Measurements from ENCODE around the gene ANKHD1. TPM values are rescaled to one million over a fixed set of nuclear protein-coding genes. Genes with fewer than 3 reads are reported as not detected.
A peak's percentile ranks its signal among the peaks of the same experiment; 100 is the strongest.

The ANKHD1 gene
- total RNA-seq, 1 experiment from 2014 or later = 130 TPM

- ChIA-PET POLR2A (no interaction called here), CTCF (no interaction called here)
- Histone ChIP-seq H3K4me3 (ENCODE audit: low read depth, low read length) (no peak overlapping the region), H3K9me3 (no peaks in the 10 kb centered on the region), H3K36me3 (ENCODE audit: control insufficient read depth, insufficient read depth, low read length) (no peaks in the 10 kb centered on the region), H3K27me3 (replicated peaks; ENCODE audit: control insufficient read depth, insufficient read depth, low read length) (no peaks in the 10 kb centered on the region), H3K4me1 (no peaks in the 10 kb centered on the region; the same call in 1 of the 2 replicates)
- H3K9me3 Mint-ChIP-seq (ENCODE audit: unreplicated experiment) = no peaks in the 10 kb centered on the region
- no TSS peak for BruUV-seq (replicated peaks)
- DNase-seq = no peak
- peaks cover 18% of the 10 kb centered on the region for H3K4me1 Mint-ChIP-seq (ENCODE audit: low read depth, unreplicated experiment)
- H3K36me3 Mint-ChIP-seq (ENCODE audit: insufficient read depth, unreplicated experiment) = peaks cover 45% of the 10 kb centered on the region
- H3K27ac Mint-ChIP-seq (ENCODE audit: unreplicated experiment) = no peak overlapping the region
- intact Hi-C loops (cut with micrococcal nuclease; ENCODE audit: unreplicated experiment) = no loop called here
- H3K27me3 Mint-ChIP-seq (ENCODE audit: insufficient read depth, unreplicated experiment) = no peaks in the 10 kb centered on the region
- no peak for TF ChIP-seq CTCF (IDR thresholded peaks at IDR 0.05; ENCODE audit: insufficient read depth in 1 of 2, low read depth in 1 of 2, low read length in 1 of 2, severe bottlenecking in 1 of 2, unreplicated experiment in 1 of 2)
- H3K4me3 Mint-ChIP-seq (ENCODE audit: unreplicated experiment) = no peak overlapping the region
Measured at GRCh38 chr5:140569197-140569596, 167.6 kb downstream of the ANKHD1 start.

- Mint-ChIP-seq H3K27ac (ENCODE audit: unreplicated experiment) (peak overlapping the region; percentile 42), H3K4me3 (ENCODE audit: unreplicated experiment) (no peak overlapping the region), H3K27me3 (ENCODE audit: insufficient read depth, unreplicated experiment) (no peaks in the 10 kb centered on the region), H3K4me1 (ENCODE audit: low read depth, unreplicated experiment) (peaks cover 23% of the 10 kb centered on the region), H3K9me3 (ENCODE audit: unreplicated experiment) (no peaks in the 10 kb centered on the region), H3K36me3 (ENCODE audit: insufficient read depth, unreplicated experiment) (peaks cover 37% of the 10 kb centered on the region)
- no peaks in the 10 kb centered on the region; the same call in 1 of the 2 replicates for H3K4me1 ChIP-seq
- H3K27me3 ChIP-seq (replicated peaks; ENCODE audit: control insufficient read depth, insufficient read depth, low read length) = no peaks in the 10 kb centered on the region
- BruUV-seq (replicated peaks) = no TSS peak
- no peaks in the 10 kb centered on the region for H3K9me3 ChIP-seq
- ChIA-PET POLR2A (interaction anchor here (0.6 kb wide), 1 partner anchor 13 kb away, joined by 3 read pairs; the partner anchor contains the start of gene SRA1), CTCF (no interaction called here)
- no peaks in the 10 kb centered on the region for H3K36me3 ChIP-seq (ENCODE audit: control insufficient read depth, insufficient read depth, low read length)
- no peak for TF ChIP-seq CTCF (IDR thresholded peaks at IDR 0.05; ENCODE audit: insufficient read depth in 1 of 2, low read depth in 1 of 2, low read length in 1 of 2, severe bottlenecking in 1 of 2, unreplicated experiment in 1 of 2)
- no peak overlapping the region for H3K4me3 ChIP-seq (ENCODE audit: low read depth, low read length)
- DNase-seq = no peak
- intact Hi-C loops (cut with micrococcal nuclease; ENCODE audit: unreplicated experiment) = no loop called here
Measured at GRCh38 chr5:140570058-140570457, 168.4 kb downstream of the ANKHD1 start.

- Mint-ChIP-seq H3K9me3 (ENCODE audit: unreplicated experiment) (no peaks in the 10 kb centered on the region), H3K36me3 (ENCODE audit: insufficient read depth, unreplicated experiment) (peaks cover 33% of the 10 kb centered on the region), H3K27ac (ENCODE audit: unreplicated experiment) (peak overlapping the region; percentile 42), H3K27me3 (ENCODE audit: insufficient read depth, unreplicated experiment) (no peaks in the 10 kb centered on the region), H3K4me3 (ENCODE audit: unreplicated experiment) (no peak overlapping the region), H3K4me1 (ENCODE audit: low read depth, unreplicated experiment) (peaks cover 26% of the 10 kb centered on the region)
- Histone ChIP-seq H3K36me3 (ENCODE audit: control insufficient read depth, insufficient read depth, low read length) (no peaks in the 10 kb centered on the region), H3K4me3 (ENCODE audit: low read depth, low read length) (no peak overlapping the region), H3K4me1 (no peaks in the 10 kb centered on the region; the same call in 1 of the 2 replicates), H3K27me3 (replicated peaks; ENCODE audit: control insufficient read depth, insufficient read depth, low read length) (no peaks in the 10 kb centered on the region), H3K9me3 (no peaks in the 10 kb centered on the region)
- CTCF ChIA-PET = interaction anchor here (0.6 kb wide), 1 partner anchor 151 kb away, joined by 4 read pairs; no protein-coding TSS in a partner anchor
- no TSS peak for BruUV-seq (replicated peaks)
- intact Hi-C loops (cut with micrococcal nuclease; ENCODE audit: unreplicated experiment) = no loop called here
- POLR2A ChIA-PET = interaction anchor here (0.6 kb wide), 1 partner anchor 206 kb away, joined by 3 read pairs; no protein-coding TSS in a partner anchor
- DNase-seq = no peak
- no peak for TF ChIP-seq CTCF (IDR thresholded peaks at IDR 0.05; ENCODE audit: insufficient read depth in 1 of 2, low read depth in 1 of 2, low read length in 1 of 2, severe bottlenecking in 1 of 2, unreplicated experiment in 1 of 2)
Measured at GRCh38 chr5:140570488-140570887, 168.9 kb downstream of the ANKHD1 start.
